HG02943 (cell line): Measurements from ENCODE around the gene CPEB2.

ENCODE experiments used
- ATAC-seq: cut with Tn5 transposase; IDR thresholded peaks from one replicate; pipeline ENCODE4 v1.9.1; 2021; ENCODE audit warnings: mild to moderate bottlenecking, low read depth, moderate library complexity; ENCODE audit not compliant: unreplicated experiment

The CPEB2 gene

GRCh38 chr4:15109600-15109999, 107.3 kb downstream of the CPEB2 start:
- ATAC-seq = no peak

DNA sequence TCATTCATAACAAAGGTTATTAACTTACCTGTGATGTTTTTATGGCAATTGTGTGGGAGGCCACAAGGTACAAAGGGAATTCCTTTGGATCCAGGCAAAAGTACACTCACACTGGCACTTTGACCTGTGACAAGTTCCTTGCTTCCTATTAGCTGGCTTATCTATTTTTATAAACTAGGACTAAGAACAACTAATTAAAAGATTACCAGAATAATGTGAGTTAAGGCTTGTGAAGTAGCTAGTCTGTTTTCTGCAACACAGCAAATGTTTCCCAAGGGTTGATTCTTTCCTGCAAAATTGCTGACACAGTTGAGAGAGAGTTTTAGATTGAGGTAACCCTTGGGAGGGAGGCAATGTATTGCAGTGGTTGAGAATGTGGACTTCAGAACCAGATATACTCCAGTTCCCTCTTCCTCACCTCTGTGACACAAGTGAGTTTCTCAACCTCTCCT, 107.9 kb downstream of the CPEB2 start:
- no peak for ATAC-seq

DNA sequence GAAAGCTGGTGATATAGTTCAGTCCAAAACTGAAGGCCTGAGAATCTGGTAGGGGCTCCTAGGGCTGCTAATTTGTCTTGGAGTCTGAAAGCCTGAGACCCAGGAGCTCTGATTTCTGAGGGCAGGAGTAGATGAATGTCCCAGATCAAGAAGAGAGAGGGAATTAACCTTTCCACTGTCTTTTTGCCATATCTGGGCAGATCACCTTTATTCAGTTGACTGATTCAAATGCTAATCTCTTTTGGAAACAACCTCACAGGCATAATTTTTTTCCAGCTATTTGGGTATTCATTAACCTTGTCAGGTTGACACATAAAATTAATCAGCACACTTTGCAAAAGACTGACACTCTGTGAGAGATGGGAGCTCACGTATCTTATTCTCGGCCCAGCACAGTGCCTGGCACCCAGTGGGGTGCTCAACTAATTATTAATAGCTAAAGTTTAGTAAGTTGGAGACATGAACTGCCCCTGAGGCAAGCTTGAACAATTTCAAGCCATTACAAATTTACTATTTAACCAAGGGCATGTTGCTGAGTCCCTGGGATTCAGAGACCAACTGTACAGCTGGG, 114.3 kb downstream of the CPEB2 start:
- ATAC-seq = no peak

- no peak for ATAC-seq
Measured at GRCh38 chr4:15117270-15117946, 115.1 kb downstream of the CPEB2 start.

DNA sequence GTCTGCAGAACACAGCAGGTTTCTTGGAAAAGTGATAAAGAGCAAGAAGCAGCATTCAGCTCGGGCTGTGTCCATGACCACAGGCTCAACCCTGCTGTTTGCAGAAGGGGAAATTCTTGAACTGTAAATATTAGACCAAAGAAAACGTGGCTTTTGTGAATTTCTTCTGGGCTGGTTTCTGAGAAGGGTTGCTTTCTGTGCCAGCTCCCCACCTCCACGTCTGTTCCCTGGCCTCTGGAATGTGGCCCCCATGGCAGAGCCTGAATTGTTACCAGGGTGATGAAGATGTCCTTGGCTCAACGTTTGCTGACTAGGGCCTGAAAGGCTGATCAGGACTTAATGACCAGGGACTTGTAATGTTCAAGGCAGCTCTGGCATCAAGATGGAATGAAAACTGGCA, 116.0 kb downstream of the CPEB2 start:
- ATAC-seq = no peak
